ENCODE data around the gene PHLPP1. TPM values are rescaled to one million over a fixed set of nuclear protein-coding genes. Genes with fewer than 3 reads are reported as not detected.

The PHLPP1 gene
- total RNA-seq, 1 experiment from 2014 or later = 14.7 TPM

DNA sequence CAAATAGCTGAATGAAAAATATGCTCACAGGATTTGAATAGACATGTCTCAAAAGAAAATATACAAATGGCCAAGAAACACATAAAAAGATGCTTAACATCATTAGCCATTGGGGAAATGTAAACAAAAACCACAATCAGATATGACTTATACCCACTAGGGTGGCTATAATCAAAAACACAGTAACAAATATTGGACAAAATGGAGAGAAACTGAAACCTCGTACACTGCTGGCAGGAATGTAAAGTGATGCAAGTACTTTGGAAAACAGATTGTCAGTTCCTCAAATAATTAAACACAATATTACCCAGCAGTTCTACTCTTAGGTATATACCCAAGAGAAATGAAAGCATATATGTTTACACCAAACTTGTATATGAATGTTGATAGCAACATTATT lies 213.0 kb downstream of the PHLPP1 start:
- BruUV-seq (replicated peaks) = no TSS peak
- CTCF ChIA-PET = no interaction called here
- Histone ChIP-seq H3K27ac (ENCODE audit: low read depth, low read length) (no peak overlapping the region), H3K4me1 (ENCODE audit: control insufficient read depth in 1 of 2, insufficient read depth in 2 of 2, low read length in 2 of 2) (peaks cover 0 to 4% of the 10 kb centered on the region in 2 experiments; a peak in 1 of 4 replicates), H3K4me2 (ENCODE audit: low read length) (no peak overlapping the region), H3K36me3 (ENCODE audit: control insufficient read depth in 1 of 2, insufficient read depth in 2 of 2, low read length in 2 of 2) (no peaks in the 10 kb centered on the region), H3K79me2 (ENCODE audit: insufficient read depth, low read length) (no peaks in the 10 kb centered on the region), H2AFZ (ENCODE audit: low read depth, low read length, poor library complexity, severe bottlenecking) (no peak overlapping the region), H3K9me2 (ENCODE audit: insufficient read depth) (no peaks in the 10 kb centered on the region), H3K27me3 (ENCODE audit: insufficient read depth, low read length) (no peaks in the 10 kb centered on the region), H3K9me3 (ENCODE audit: control insufficient read depth in 1 of 2, insufficient read depth in 1 of 2, low read depth in 1 of 2, low read length in 2 of 2) (no peaks in the 10 kb centered on the region), H3K4me3 (replicated peaks in 1 of 2; ENCODE audit: low read depth in 1 of 2, low read length in 2 of 2) (no peak overlapping the region), H4K20me1 (ENCODE audit: insufficient read depth) (no peaks in the 10 kb centered on the region), H3K9ac (ENCODE audit: low read length) (no peak overlapping the region)
- TF ChIP-seq, protein P1, sequence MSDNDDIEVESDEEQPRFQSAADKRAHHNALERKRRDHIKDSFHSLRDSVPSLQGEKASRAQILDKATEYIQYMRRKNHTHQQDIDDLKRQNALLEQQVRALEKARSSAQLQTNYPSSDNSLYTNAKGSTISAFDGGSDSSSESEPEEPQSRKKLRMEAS (IDR thresholded peaks at IDR 0.05) = no peak
- TF ChIP-seq ATF3 (IDR thresholded peaks at IDR 0.05) = no peak
- no peak for TF ChIP-seq ZFX (IDR thresholded peaks at IDR 0.05)
- TF ChIP-seq EGR1 (IDR thresholded peaks at IDR 0.05; ENCODE audit: low read depth) = no peak
- TF ChIP-seq RAD21 (IDR thresholded peaks at IDR 0.05; ENCODE audit: low read depth) = no peak
- TF ChIP-seq ELF1 (IDR thresholded peaks at IDR 0.05; ENCODE audit: borderline replicate concordance, low read depth) = no peak
- no peak for TF ChIP-seq FOSL1 (IDR thresholded peaks at IDR 0.05; ENCODE audit: low read depth)
- no peak for TF ChIP-seq POLR2AphosphoS5 (IDR thresholded peaks at IDR 0.05; ENCODE audit: low read depth, low read length)
- no peak for TF ChIP-seq ZBTB33 (IDR thresholded peaks at IDR 0.05; ENCODE audit: extremely low read depth, insufficient replicate concordance, low read length)
- no peak for TF ChIP-seq EZH2phosphoT487 (IDR thresholded peaks at IDR 0.05; ENCODE audit: borderline replicate concordance)
- TF ChIP-seq SRF (IDR thresholded peaks at IDR 0.05; ENCODE audit: low read depth) = no peak
- no peak for TF ChIP-seq YY1 (IDR thresholded peaks at IDR 0.05; ENCODE audit: extremely low read depth, insufficient replicate concordance, low read depth, low read length)
- no peak for TF ChIP-seq TCF7L2 (IDR thresholded peaks at IDR 0.05; ENCODE audit: borderline replicate concordance, extremely low read depth, insufficient read depth, insufficient read length)
- no peak for TF ChIP-seq ZNF274 (IDR thresholded peaks at IDR 0.05; ENCODE audit: low read depth, low read length)
- no peak for TF ChIP-seq EZH2 (IDR thresholded peaks at IDR 0.05)
- TF ChIP-seq CBX3 (IDR thresholded peaks at IDR 0.05; ENCODE audit: low read depth) = no peak
- no peak for TF ChIP-seq SP1 (IDR thresholded peaks at IDR 0.05; ENCODE audit: low read depth)
- TF ChIP-seq, protein P2, sequence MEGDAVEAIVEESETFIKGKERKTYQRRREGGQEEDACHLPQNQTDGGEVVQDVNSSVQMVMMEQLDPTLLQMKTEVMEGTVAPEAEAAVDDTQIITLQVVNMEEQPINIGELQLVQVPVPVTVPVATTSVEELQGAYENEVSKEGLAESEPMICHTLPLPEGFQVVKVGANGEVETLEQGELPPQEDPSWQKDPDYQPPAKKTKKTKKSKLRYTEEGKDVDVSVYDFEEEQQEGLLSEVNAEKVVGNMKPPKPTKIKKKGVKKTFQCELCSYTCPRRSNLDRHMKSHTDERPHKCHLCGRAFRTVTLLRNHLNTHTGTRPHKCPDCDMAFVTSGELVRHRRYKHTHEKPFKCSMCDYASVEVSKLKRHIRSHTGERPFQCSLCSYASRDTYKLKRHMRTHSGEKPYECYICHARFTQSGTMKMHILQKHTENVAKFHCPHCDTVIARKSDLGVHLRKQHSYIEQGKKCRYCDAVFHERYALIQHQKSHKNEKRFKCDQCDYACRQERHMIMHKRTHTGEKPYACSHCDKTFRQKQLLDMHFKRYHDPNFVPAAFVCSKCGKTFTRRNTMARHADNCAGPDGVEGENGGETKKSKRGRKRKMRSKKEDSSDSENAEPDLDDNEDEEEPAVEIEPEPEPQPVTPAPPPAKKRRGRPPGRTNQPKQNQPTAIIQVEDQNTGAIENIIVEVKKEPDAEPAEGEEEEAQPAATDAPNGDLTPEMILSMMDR (IDR thresholded peaks at IDR 0.05 in 2 of 3, conservative IDR thresholded peaks at IDR 0.05 in 1 of 3; ENCODE audit: borderline replicate concordance in 1 of 3, insufficient read depth in 1 of 3, low read depth in 2 of 3, low read length in 2 of 3) = no peak
- POLR2A ChIA-PET = no interaction called here
- RAD21 ChIA-PET (ENCODE audit: low non-redundant PET in 1 of 2, low total read pairs in 2 of 2, uncharacterized antibody in 2 of 2, unreplicated experiment in 2 of 2) = no interaction called here
- intact Hi-C loops (cut with micrococcal nuclease) = no loop called here
- no peak for DNase-seq (ENCODE audit: low read depth, low spot score)
- ATAC-seq = no peak

All from HCT116 (cell line).